H1 (cell line): ENCODE data around the gene ARRDC1. TPM values are rescaled to one million over a fixed set of nuclear protein-coding genes. Genes with fewer than 3 reads are reported as not detected.

ENCODE experiments used
- CTCF ChIA-PET: fragments of 300-600 bp; sonication (Branson Sonifier 250); formaldehyde crosslinking; loops from one replicate; lab custom pipeline; 2021; ENCODE audit not compliant: partially characterized antibody; lab: Charles Lee
- POLR2A ChIA-PET: fragments of 300-600 bp; sonication (Branson Sonifier 250); formaldehyde crosslinking; loops from one replicate; lab custom pipeline; 2021; ENCODE audit warnings: inconsistent platforms; ENCODE audit not compliant: partially characterized antibody; lab: Charles Lee
- DNase-seq, 2 experiments: peaks; one replicate each; pipeline versions ENCODE4 v3.0.0 to v3.0.0-alpha.2; 2010 to 2022; ENCODE audit warnings: low spot score in 2 of 2, low read depth in 1 of 2, mixed read lengths in 1 of 2
- FAIRE-seq: peaks from 2 replicates; lab custom pipeline; 2011; peaks lifted over from hg19 to GRCh38; lab: Jason Lieb, UNC
- H2AFZ ChIP-seq: 2 replicates; pipeline ENCODE4 v1.8.1; 2012; ENCODE audit warnings: low read length, inconsistent platforms
- H2AK5ac ChIP-seq: 2 replicates; pipeline ENCODE4 v1.6.1; 2013; ENCODE audit warnings: low read depth, low read length
- H2BK120ac ChIP-seq: replicated peaks from 2 replicates; pipeline ENCODE3; 2013; ENCODE audit warnings: low read depth, low read length, inconsistent platforms
- H2BK12ac ChIP-seq: 2 replicates; pipeline ENCODE4 v1.6.1; 2013; ENCODE audit warnings: low read depth, low read length
- H2BK15ac ChIP-seq: 2 replicates; pipeline ENCODE4 v1.6.1; 2013; ENCODE audit warnings: low read length
- H2BK20ac ChIP-seq: 2 replicates; pipeline ENCODE4 v1.6.1; 2013; ENCODE audit warnings: low read length
- H2BK5ac ChIP-seq: 2 replicates; pipeline ENCODE4 v1.6.1; 2013; ENCODE audit warnings: low read depth, low read length
- H3K14ac ChIP-seq: 2 replicates; pipeline ENCODE4 v1.6.1; 2013; ENCODE audit warnings: inconsistent platforms; ENCODE audit not compliant: insufficient read length
- H3K18ac ChIP-seq: 2 replicates; pipeline ENCODE4 v1.6.1; 2013; ENCODE audit warnings: low read length; ENCODE audit errors: extremely low read depth
- H3K23ac ChIP-seq: 2 replicates; pipeline ENCODE4 v1.6.1; 2013; ENCODE audit warnings: inconsistent platforms; ENCODE audit not compliant: insufficient read length
- H3K23me2 ChIP-seq: 2 replicates; pipeline ENCODE4 v1.6.1; 2013; ENCODE audit warnings: low read depth, low read length
- H3K27ac ChIP-seq: 2 replicates; pipeline ENCODE4 v1.6.1; 2011; ENCODE audit warnings: low read depth, low read length, inconsistent platforms
- H3K27me3 ChIP-seq, 4 experiments: replicated peaks in 1 of 4; 1 replicate in 1 of 4; 2 replicates in 3 of 4; pipeline versions ENCODE4 v1.6.1 to v1.8.1; 2011 to 2013; ENCODE audit warnings: low read length in 3 of 4, mild to moderate bottlenecking in 3 of 4, inconsistent platforms in 2 of 4, mixed read lengths in 2 of 4, moderate library complexity in 1 of 4; ENCODE audit not compliant: control insufficient read depth in 3 of 4, insufficient read depth in 3 of 4; ENCODE audit errors: extremely low read depth in 1 of 4
- H3K36me3 ChIP-seq, 4 experiments: 2 replicates each; pipeline versions ENCODE4 v1.6.1 to v1.8.1; 2011 to 2013; ENCODE audit warnings: mild to moderate bottlenecking in 4 of 4, low read length in 3 of 4, moderate library complexity in 2 of 4, control low read depth in 1 of 4, inconsistent platforms in 1 of 4; ENCODE audit not compliant: insufficient read depth in 4 of 4, control insufficient read depth in 2 of 4
- H3K4ac ChIP-seq: replicated peaks from 2 replicates; pipeline ENCODE3; 2013; ENCODE audit warnings: low read length, low read depth, mixed read lengths, inconsistent platforms; ENCODE audit not compliant: insufficient read length
- H3K4me1 ChIP-seq, 4 experiments: replicated peaks in 1 of 4; 1 replicate in 1 of 4; 2 replicates in 3 of 4; pipeline versions ENCODE4 v1.6.1 to v1.8.1; 2011 to 2013; ENCODE audit warnings: low read length in 3 of 4, inconsistent platforms in 2 of 4, mixed read lengths in 1 of 4; ENCODE audit not compliant: insufficient read depth in 4 of 4, control insufficient read depth in 3 of 4
- H3K4me2 ChIP-seq, 2 experiments: 2 replicates each; pipeline versions ENCODE4 v1.6.1 to v1.8.1; 2011 to 2013; ENCODE audit warnings: low read depth in 2 of 2, low read length in 2 of 2, control low read depth in 1 of 2, inconsistent platforms in 1 of 2, mild to moderate bottlenecking in 1 of 2; ENCODE audit not compliant: insufficient read depth in 1 of 2
- H3K4me3 ChIP-seq, 4 experiments: fragments of 200-600, 300-600 bp in 1 of 4; sonication (generic), shearing (Covaris generic), sonication (Bioruptor Twin) in 1 of 4; 2 replicates each; pipeline versions ENCODE4 v1.5.1 to v1.8.1; 2011 to 2016; ENCODE audit warnings: low read length in 4 of 4, low read depth in 3 of 4, control low read depth in 2 of 4, inconsistent platforms in 2 of 4, mild to moderate bottlenecking in 2 of 4, mixed read lengths in 1 of 4, moderate library complexity in 1 of 4; ENCODE audit not compliant: insufficient read depth in 2 of 4; ENCODE audit errors: extremely low read depth in 1 of 4
- H3K56ac ChIP-seq: replicated peaks from 2 replicates; pipeline ENCODE3; 2013; ENCODE audit warnings: low read depth, mild to moderate bottlenecking, mixed read lengths, low read length, inconsistent platforms; ENCODE audit not compliant: insufficient read length
- H3K79me1 ChIP-seq: 2 replicates; pipeline ENCODE4 v1.6.1; 2013; ENCODE audit warnings: low read depth, low read length, control low read depth
- H3K79me2 ChIP-seq, 2 experiments: 2 replicates each; pipeline versions ENCODE4 v1.6.1 to v1.8.1; 2012 to 2013; ENCODE audit warnings: low read length in 2 of 2, mild to moderate bottlenecking in 2 of 2, inconsistent platforms in 1 of 2; ENCODE audit not compliant: insufficient read depth in 2 of 2, control insufficient read depth in 1 of 2
- H3K9ac ChIP-seq, 4 experiments: replicated peaks in 1 of 4; 1 replicate in 1 of 4; 2 replicates in 3 of 4; pipeline versions ENCODE4 v1.6.1 to v1.8.1; 2011 to 2013; ENCODE audit warnings: low read depth in 3 of 4, low read length in 3 of 4, control low read depth in 2 of 4, mild to moderate bottlenecking in 2 of 4, moderate library complexity in 2 of 4, inconsistent platforms in 1 of 4; ENCODE audit errors: extremely low read depth in 1 of 4
- H3K9me3 ChIP-seq, 2 experiments: 2 replicates each; pipeline versions ENCODE4 v1.6.1 to v1.8.1; 2012 to 2013; ENCODE audit warnings: mild to moderate bottlenecking in 2 of 2, moderate library complexity in 2 of 2, control low read depth in 1 of 2, inconsistent platforms in 1 of 2, low read depth in 1 of 2, low read length in 1 of 2, mixed read lengths in 1 of 2; ENCODE audit not compliant: insufficient read depth in 2 of 2
- H4K20me1 ChIP-seq, 2 experiments: replicated peaks in 1 of 2; 2 replicates each; pipeline versions ENCODE3 to v1.8.1; 2011 to 2013; ENCODE audit warnings: inconsistent platforms in 2 of 2, low read length in 2 of 2, mild to moderate bottlenecking in 1 of 2; ENCODE audit not compliant: insufficient read depth in 2 of 2, control insufficient read depth in 1 of 2
- H4K5ac ChIP-seq: 2 replicates; pipeline ENCODE4 v1.6.1; 2013; ENCODE audit warnings: low read length, low read depth, mixed read lengths, inconsistent platforms; ENCODE audit not compliant: insufficient read length
- H4K8ac ChIP-seq: 2 replicates; pipeline ENCODE4 v1.8.0; 2013; ENCODE audit warnings: mild to moderate bottlenecking, moderate library complexity, low read length, inconsistent platforms; ENCODE audit not compliant: insufficient read depth; ENCODE audit errors: extremely low read depth
- H4K91ac ChIP-seq: replicated peaks from 2 replicates; pipeline ENCODE3; 2013; ENCODE audit warnings: low read length, mixed read lengths, inconsistent platforms; ENCODE audit not compliant: insufficient read length
- SP2 ChIP-seq: IDR thresholded peaks from 2 replicates; pipeline ENCODE4 v1.6.1; 2012; ENCODE audit warnings: mild to moderate bottlenecking, low read length, inconsistent platforms
- WGBS, 2 experiments: shearing (Covaris generic) in 1 of 2; methylation state at CpG; one replicate each; pipeline versions ENCODE4 v1.1.6 to v1.1.7; 2013 to 2015; ENCODE audit warnings: low lambda C conversion rate in 2 of 2, mixed read lengths in 2 of 2, inconsistent platforms in 1 of 2, low coverage in 1 of 2, missing lambda C conversion rate in 1 of 2; ENCODE audit not compliant: insufficient replicate concordance in 2 of 2, insufficient coverage in 1 of 2, insufficient read length in 1 of 2; ENCODE audit errors: extremely low coverage in 1 of 2, missing lambda C conversion rate in 1 of 2; 5-methylcytosine and 5-hydroxymethylcytosine counted together
- polyA plus RNA-seq, 7 experiments: library from polyadenylated mRNA; depleted of rRNA in 3 of 7; stranded (reverse) in 5 of 7; unstranded in 2 of 7; fragments of >200 nt in 5 of 7; fragments of 200-250 nt in 2 of 7; gene quantifications; 1 replicate in 5 of 7; 2 replicates in 1 of 7; 4 replicates in 1 of 7; pipeline versions ENCODE4 v1.2.1 to v1.2.3, GENCODE V29; 2011 to 2013; ENCODE audit warnings: missing spikeins in 2 of 7, mixed read lengths in 2 of 7
- total RNA-seq: library from RNA; stranded (reverse); fragmentation: NEBNext Ultra II Directional; extraction: Animal tissue kit (Norgen Biotek cat#: 25700); gene quantifications from 2 replicates; pipeline ENCODE4 v1.2.1, GENCODE V29; 2021

ARRDC1 gene
- total and polyA plus RNA-seq, 2 of the 8 experiments (the other 6 are each of a cell fraction or from before 2014, with no cell fraction given) = 22.0 to 58.4 TPM

- Histone ChIP-seq H4K20me1 (peaks cover 7 to 20% of the 10 kb centered on the region in 2 experiments), H2BK120ac (no peak overlapping the region), H3K9ac (no peak overlapping the region), H3K79me1 (peaks cover 19% of the 10 kb centered on the region), H3K4me3 (no peak overlapping the region), H2AFZ (no peak overlapping the region), H3K18ac (no peak overlapping the region), H3K23ac (no peak overlapping the region), H2AK5ac (no peak overlapping the region), H3K4ac (no peak overlapping the region), H4K8ac (no peak overlapping the region), H3K4me1 (peaks cover 0 to 11% (median 3%) of the 10 kb centered on the region in 4 experiments; a peak in 5 of 7 replicates), H3K4me2 (no peak overlapping the region), H2BK12ac (no peak overlapping the region), H2BK15ac (no peak overlapping the region), H3K23me2 (peaks cover 10% of the 10 kb centered on the region; the same call in 1 of the 2 replicates), H3K79me2 (peaks cover 12 to 47% of the 10 kb centered on the region in 2 experiments), H3K14ac (no peak overlapping the region), H4K91ac (no peak overlapping the region), H2BK5ac (no peak overlapping the region), H3K27me3 (no peaks in the 10 kb centered on the region), H3K27ac (no peak overlapping the region), H2BK20ac (no peak overlapping the region), H3K36me3 (peaks cover 23 to 45% (median 36%) of the 10 kb centered on the region in 4 experiments), H3K56ac (no peak overlapping the region), H3K9me3 (no peaks in the 10 kb centered on the region), H4K5ac (no peak overlapping the region)
- ChIA-PET CTCF (interaction anchor here (0.7 to 3.2 kb wide), 4 partner anchors 8 to 757 kb away, joined by 3 to 21 read pairs (median 4); no protein-coding TSS in a partner anchor), POLR2A (interaction anchor here (1.2 to 3.7 kb wide), 4 partner anchors 9 to 175 kb away, joined by 3 to 14 read pairs (median 12); no protein-coding TSS in a partner anchor)
- DNase-seq = no peak
- WGBS, 2 experiments = 95% methylated on average over 10 of the region's 10 CpGs; no CpG with 5 or more reads in 1 of the 2 experiments
- FAIRE-seq = no peak
- no peak for TF ChIP-seq SP2
Measured at GRCh38 chr9:137574192-137574591, 31.3 kb upstream of the ARRDC1 start.
